Central memory CD4-positive, alpha-beta T cell (primary cell): ENCODE data around the gene ASCL2.

Source experiments
- DNase-seq: peaks from one replicate; pipeline ENCODE4 v3.0.0; 2022

Gene ASCL2

GRCh38 chr11:2271327-2272227 lies 1.2 kb upstream of the ASCL2 start:
- DNase-seq: no peak

GRCh38 chr11:2271077-2271326 lies 614 bp upstream of the ASCL2 start:
- peak; percentile 23 for DNase-seq

GRCh38 chr11:2269601-2270321 lies 627 bp downstream of the ASCL2 start:
- peak; percentile 24 for DNase-seq

- DNase-seq: no peak
Measured at GRCh38 chr11:2268729-2269600, 1.4 kb downstream of the ASCL2 start.

- no peak for DNase-seq
Measured at GRCh38 chr11:2267851-2268728, 2.3 kb downstream of the ASCL2 start.

- no peak for DNase-seq
Measured at GRCh38 chr11:2267306-2267850, 3.0 kb downstream of the ASCL2 start.

- DNase-seq: no peak
Measured at GRCh38 chr11:2266586-2267305, 3.6 kb downstream of the ASCL2 start.

- no peak for DNase-seq
Measured at GRCh38 chr11:2265854-2266585, 4.4 kb downstream of the ASCL2 start.

- no peak for DNase-seq
Measured at GRCh38 chr11:2265396-2265795, 5.0 kb downstream of the ASCL2 start.

GRCh38 chr11:2264366-2265053 lies 5.9 kb downstream of the ASCL2 start:
- no peak for DNase-seq

- DNase-seq: no peak
Measured at GRCh38 chr11:2263724-2264360, 6.5 kb downstream of the ASCL2 start.

- DNase-seq: no peak
Measured at GRCh38 chr11:2263071-2263565, 7.3 kb downstream of the ASCL2 start.

GRCh38 chr11:2262301-2263070 lies 7.9 kb downstream of the ASCL2 start:
- no peak for DNase-seq

GRCh38 chr11:2261436-2262230 lies 8.8 kb downstream of the ASCL2 start:
- no peak for DNase-seq

- DNase-seq: no peak
Measured at GRCh38 chr11:2260491-2261364, 9.7 kb downstream of the ASCL2 start.

GRCh38 chr11:2259897-2260451 lies 10.4 kb downstream of the ASCL2 start:
- no peak for DNase-seq
